Thymus (tissue), 11 donors: ENCODE data around the gene CAPN11. TPM values are rescaled to one million over a fixed set of nuclear protein-coding genes. Genes with fewer than 3 reads are reported as not detected.

ENCODE experiments used
- DNase-seq, 9 donors: peaks; one replicate each; pipeline ENCODE4 v3.0.0-alpha.2; 2013; ENCODE audit warnings: low spot score in 9 of 9, low read depth in 6 of 9, missing footprints in 1 of 9
- H3K27ac ChIP-seq, 2 donors: one replicate each; pipeline ENCODE4 v1.5.1; 2013; ENCODE audit warnings: control low read depth in 1 of 2, low read depth in 1 of 2, low read length in 1 of 2, mild to moderate bottlenecking in 1 of 2, moderate library complexity in 1 of 2
- H3K27me3 ChIP-seq, 2 donors: one replicate each; pipeline ENCODE4 v1.5.1; 2013; ENCODE audit warnings: low read length in 1 of 2; ENCODE audit not compliant: control insufficient read depth in 2 of 2, insufficient read depth in 1 of 2
- H3K36me3 ChIP-seq, 2 donors: one replicate each; pipeline ENCODE4 v1.5.1; 2013; ENCODE audit warnings: low read length in 1 of 2, mild to moderate bottlenecking in 1 of 2, moderate library complexity in 1 of 2; ENCODE audit not compliant: control insufficient read depth in 2 of 2, insufficient read depth in 2 of 2
- H3K4me1 ChIP-seq, 2 donors: one replicate each; pipeline ENCODE4 v1.5.1; 2013; ENCODE audit warnings: low read length in 2 of 2; ENCODE audit not compliant: control insufficient read depth in 2 of 2, insufficient read depth in 2 of 2
- H3K4me3 ChIP-seq, 2 donors: one replicate each; pipeline ENCODE4 v1.5.1; 2013; ENCODE audit warnings: low read length in 2 of 2, control low read depth in 1 of 2, mild to moderate bottlenecking in 1 of 2
- H3K9me3 ChIP-seq, 2 donors: one replicate each; pipeline ENCODE4 v1.5.1; 2013; ENCODE audit warnings: low read length in 1 of 2, mild to moderate bottlenecking in 1 of 2; ENCODE audit not compliant: control insufficient read depth in 2 of 2, insufficient read depth in 1 of 2
- WGBS: extraction: QIAGEN DNeasy Blood & Tissue Kit; methylation state at CpG from one replicate; pipeline ENCODE4 v1.1.7; 2013; 5-methylcytosine and 5-hydroxymethylcytosine counted together
- polyA plus RNA-seq: library from polyadenylated mRNA; stranded (reverse); fragments of 200-250 nt; gene quantifications from one replicate; pipeline ENCODE4 v1.2.3, GENCODE V29; 2013
- total RNA-seq: library from RNA; stranded (reverse); fragments of 120-200 nt; gene quantifications from one replicate; pipeline ENCODE4 v1.2.4, GENCODE V29; 2013
- donor health status: healthy.

The CAPN11 gene
- total and polyA plus RNA-seq, 2 donors = 1.0 to 3.5 TPM

DNA sequence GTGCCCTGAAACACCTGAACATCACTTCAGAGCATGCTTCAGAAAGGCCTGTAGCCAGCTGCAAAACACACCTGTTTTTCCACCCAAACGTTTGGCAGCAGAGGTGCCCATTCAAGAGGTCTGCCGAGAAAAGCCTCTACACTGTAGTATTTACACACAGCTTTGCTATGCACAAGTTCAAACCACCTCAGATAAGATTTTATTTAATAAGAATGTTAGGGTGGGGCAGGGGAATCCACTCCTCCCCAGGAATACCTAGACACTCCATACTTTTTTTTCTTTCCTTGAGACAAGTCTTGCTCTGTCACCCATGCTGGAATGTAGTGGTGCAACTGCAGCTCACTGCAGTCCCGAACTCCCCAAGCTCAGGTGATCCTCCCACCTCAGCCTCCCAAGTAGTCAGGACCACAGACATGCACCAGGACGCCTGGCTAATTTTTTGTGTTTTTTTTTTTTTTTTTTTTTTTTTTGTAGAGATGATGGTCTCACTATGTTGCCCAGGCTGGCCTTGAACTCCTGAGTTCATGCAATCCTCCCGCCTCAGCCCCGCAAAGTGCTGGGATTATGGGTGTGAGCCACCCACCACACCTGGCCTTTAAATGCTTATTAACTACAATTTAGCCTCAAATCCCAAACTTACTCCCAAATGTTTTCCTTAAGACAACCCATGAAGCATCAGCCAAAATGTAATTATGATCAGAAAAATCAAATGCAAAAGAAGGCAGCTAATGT, 41.1 kb upstream of the CAPN11 start:
- peak overlapping the region in 1 of 2 donors; percentile 1 for H3K27ac ChIP-seq
- WGBS = 79% methylated on average over 6 of the region's 6 CpGs
- peak in 4 of 9 donors; percentile 37 to 64 (median 47) for DNase-seq

DNA sequence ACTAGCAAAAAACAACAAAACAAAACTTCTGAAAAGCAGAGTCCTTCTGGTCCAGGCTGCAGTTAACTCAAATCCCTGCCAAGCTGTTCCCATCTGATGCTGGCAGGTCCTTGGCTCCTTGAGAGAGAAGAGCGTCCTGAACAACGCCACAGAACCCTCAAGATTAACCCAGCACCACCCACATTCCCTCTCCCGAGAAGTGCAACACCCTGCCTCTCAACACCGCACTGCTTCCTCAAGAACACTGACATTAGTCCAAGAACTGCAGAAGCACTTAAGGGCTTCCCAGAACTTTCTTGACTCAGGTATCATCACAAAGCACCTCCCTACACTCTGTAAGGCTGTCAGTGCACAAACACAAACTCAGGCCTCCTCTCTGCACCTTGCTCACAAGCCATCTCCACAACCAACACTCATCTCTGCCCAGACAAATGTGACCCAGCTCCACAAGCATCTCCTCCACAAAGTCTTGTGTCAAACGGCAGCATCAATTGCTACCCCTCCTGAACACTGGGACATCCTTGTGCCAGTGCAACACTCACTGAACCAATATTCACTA, 38.8 kb upstream of the CAPN11 start:
- H3K36me3 ChIP-seq = peaks cover 8 to 22% of the 10 kb centered on the region in 2 donors
- H3K27ac ChIP-seq = no peak overlapping the region
- no peaks in the 10 kb centered on the region for H3K27me3 ChIP-seq
- H3K4me3 ChIP-seq = no peak overlapping the region
- 87% methylated on average over 5 of the region's 5 CpGs for WGBS
- H3K4me1 ChIP-seq = peaks cover 38 to 48% of the 10 kb centered on the region in 2 donors
- no peaks in the 10 kb centered on the region for H3K9me3 ChIP-seq
- no peak for DNase-seq

More for the DNA sequence above, 41.1 kb upstream of the CAPN11 start:
- Histone ChIP-seq H3K9me3 (no peaks in the 10 kb centered on the region), H3K36me3 (peaks cover 23 to 35% of the 10 kb centered on the region in 2 donors), H3K4me3 (no peak overlapping the region), H3K27me3 (no peaks in the 10 kb centered on the region), H3K4me1 (peaks cover 25 to 29% of the 10 kb centered on the region in 2 donors)

DNA sequence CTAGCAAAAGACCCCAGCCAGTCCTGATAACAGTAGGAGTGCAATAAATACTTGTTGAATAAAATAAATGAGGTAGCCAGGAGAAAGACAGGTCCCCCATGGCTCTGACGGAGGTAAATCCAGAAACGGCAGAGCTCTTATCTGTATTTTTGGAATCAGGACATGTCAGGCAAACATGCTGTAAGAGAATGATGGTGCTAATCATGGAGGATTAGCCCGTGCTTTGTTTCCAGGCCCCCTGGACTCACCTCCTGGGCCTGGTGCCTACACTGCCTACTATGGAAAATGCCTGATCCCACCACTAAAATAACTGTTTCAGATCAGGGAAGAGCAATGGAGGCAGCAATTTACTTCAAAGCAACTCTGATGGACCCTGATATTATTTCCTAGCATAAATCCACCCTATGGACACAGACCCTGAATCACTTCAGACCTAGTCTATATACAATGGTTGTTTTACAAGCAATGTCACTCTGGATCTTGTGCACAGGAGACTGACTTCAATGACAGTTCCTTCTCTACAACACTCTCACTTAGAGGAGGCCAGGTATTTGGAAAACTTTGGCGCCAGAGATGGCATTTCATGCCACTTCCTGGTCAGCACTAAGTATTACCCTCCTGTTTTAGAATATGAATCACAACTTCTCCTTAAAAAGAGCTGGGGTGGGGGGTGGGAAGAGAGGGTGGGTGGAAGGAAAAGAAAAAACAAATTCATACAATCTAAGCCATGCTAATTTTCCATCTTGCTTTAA, 37.8 kb upstream of the CAPN11 start:
- WGBS = 97% methylated on average over 4 of the region's 4 CpGs
- Histone ChIP-seq H3K4me1 (peaks cover 32 to 54% of the 10 kb centered on the region in 2 donors), H3K4me3 (no peak overlapping the region), H3K9me3 (no peaks in the 10 kb centered on the region), H3K27ac (no peak overlapping the region), H3K36me3 (peaks cover 0 to 14% of the 10 kb centered on the region in 2 donors), H3K27me3 (no peaks in the 10 kb centered on the region)
- DNase-seq = no peak

DNA sequence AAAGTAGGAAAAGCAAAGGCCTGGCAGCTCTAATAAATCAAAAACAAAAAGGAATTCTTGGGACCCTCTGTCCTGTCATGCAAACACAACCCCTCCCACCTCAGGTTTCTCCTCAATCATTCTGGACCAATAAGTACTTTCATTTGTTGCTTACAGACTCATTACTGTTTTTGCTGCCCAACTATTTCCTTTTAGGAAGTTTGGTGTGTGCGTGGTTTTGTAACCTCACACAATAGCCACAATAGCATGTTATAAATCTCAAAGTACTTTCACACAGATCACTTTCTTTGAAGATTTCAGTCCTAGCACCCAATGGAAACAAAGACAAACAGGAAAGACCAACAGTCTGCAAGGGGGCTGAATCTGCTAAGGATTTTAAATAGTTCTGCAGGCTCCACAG, 35.8 kb upstream of the CAPN11 start:
- peaks cover 0 to 7% of the 10 kb centered on the region in 2 donors for H3K36me3 ChIP-seq
- peak in 2 of 9 donors; percentile 20 to 52 for DNase-seq
- peak overlapping the region in 1 of 2 donors; percentile 4 for H3K4me3 ChIP-seq
- peak overlapping the region in 1 of 2 donors; percentile 40 for H3K27ac ChIP-seq
- H3K4me1 ChIP-seq = peaks cover 23 to 44% of the 10 kb centered on the region in 2 donors
- 6% methylated on average over 1 of the region's 1 CpG for WGBS
- peaks cover 0 to 2% of the 10 kb centered on the region in 2 donors for H3K27me3 ChIP-seq
- no peaks in the 10 kb centered on the region for H3K9me3 ChIP-seq

DNA sequence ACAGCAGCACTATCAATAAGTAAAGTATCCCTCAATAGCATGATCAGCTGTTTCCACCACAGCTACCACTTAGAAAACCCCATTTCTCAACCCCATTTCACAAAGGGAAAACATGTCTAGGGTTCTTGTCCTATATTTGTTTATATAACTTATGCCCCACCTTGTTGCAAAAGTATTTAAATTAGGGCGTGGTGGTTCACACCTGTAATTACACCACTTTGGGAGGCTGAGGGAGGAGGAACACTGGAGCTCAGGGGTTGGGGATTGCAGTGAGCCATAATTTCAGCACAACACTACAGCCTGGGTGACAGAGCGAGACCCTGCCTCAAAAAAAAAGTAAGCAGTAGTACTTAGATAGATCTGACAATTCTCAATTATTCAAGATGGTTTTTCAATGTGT, 35.1 kb upstream of the CAPN11 start:
- Histone ChIP-seq H3K27me3 (peaks cover 0 to 9% of the 10 kb centered on the region in 2 donors), H3K4me3 (no peak overlapping the region), H3K4me1 (peaks cover 29 to 50% of the 10 kb centered on the region in 2 donors), H3K27ac (peak overlapping the region in 1 of 2 donors; percentile 40), H3K36me3 (peaks cover 0 to 7% of the 10 kb centered on the region in 2 donors), H3K9me3 (peaks cover 0 to 4% of the 10 kb centered on the region in 2 donors)
- no peak for DNase-seq
- WGBS = 95% methylated on average over 2 of the region's 2 CpGs

DNA sequence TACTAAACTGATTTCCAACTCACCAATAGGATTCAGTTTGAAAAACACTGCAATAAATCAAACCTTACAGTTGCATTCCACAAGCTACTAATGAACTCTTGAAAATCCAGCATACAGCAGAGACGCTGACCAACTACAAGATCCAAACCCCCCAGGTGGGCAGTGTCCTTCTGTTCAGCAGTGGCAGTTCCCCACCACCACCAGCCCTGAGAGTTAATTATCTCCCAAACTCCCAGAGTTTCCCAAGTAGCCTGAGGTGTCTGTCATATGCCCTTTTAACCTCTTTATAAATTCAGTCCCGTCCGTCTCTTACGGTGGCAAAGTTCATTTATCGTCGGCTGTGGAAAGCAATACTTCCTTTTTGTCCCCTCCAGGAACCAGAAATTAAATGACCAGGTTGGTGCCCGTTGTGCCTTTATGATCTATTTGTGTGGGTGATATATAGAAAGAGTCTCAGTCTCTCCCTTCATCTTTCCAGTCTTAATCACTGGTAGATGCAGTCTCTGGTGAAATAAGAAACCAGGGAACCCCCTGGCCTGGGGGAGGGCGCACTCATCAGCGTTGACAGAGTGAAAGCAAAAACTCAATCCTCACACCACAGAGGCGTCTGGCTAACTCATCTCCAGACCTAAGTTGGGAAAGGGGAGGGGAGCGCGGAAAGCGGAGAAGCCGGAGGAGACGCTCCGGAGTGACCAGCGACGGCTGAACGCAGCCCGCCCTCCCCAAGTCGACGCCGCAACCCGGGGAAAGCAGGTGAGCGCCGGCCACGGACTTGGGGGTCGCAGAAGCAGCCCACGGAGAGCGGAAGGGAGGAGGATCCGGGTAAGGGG, 32.1 kb upstream of the CAPN11 start:
- peaks cover 30 to 51% of the 10 kb centered on the region in 2 donors for H3K4me1 ChIP-seq
- peak overlapping the region; percentile 83 to 89 for H3K27ac ChIP-seq
- H3K36me3 ChIP-seq = peaks cover 0 to 7% of the 10 kb centered on the region in 2 donors
- peak overlapping the region; percentile 81 to 95 for H3K4me3 ChIP-seq
- 5% methylated on average over 31 of the region's 31 CpGs for whole genome bisulfite sequencing
- H3K9me3 ChIP-seq = peaks cover 0 to 6% of the 10 kb centered on the region in 2 donors
- H3K27me3 ChIP-seq = peaks cover 0 to 11% of the 10 kb centered on the region in 2 donors
- DNase-seq = peak in 5 of 9 donors; percentile 28 to 72 (median 47)

DNA sequence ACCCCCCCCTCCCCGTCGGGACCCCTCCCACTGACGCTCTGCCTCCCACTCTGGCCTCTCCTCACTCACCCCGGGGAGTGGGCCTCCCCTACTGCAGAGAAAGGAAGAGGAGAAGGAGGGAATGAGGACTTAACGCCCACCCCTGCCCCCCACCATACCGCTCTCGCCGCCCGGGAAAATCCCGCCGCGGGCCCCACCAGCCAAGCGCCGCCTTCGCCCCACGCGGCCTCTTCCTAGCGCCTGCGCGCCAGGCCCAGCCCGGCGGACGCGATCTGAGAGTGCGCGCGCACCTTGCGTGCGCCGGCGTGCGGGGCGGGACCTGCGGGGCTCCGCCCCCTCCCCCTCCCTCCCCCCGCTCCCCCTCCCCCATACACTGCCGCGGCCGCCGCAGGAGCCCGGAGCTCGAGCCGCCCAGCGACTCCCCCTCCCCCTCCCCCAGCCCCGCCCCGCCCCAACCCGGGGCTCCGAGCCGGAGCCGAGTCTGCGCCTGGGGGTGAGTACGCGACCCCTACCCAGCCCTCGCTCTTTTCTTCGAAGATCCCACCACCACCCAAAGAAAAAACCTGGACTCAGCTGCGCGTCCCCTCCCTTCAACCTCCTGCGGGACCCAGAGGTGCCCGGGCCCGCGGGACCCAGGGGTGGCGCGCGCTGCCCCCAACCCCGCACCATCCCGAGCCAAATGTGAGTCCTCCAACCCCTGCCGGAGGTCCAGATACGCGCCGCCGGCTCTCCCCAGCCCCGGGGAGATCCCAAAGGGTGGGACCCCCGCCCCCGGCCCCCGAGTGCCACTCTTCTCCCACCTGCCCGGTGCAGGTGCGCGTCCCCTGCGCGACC, 31.2 kb upstream of the CAPN11 start, which contains the start of the genes MRPL14 and TMEM63B:
Gene MRPL14, minus strand, starts transcription at position 267 of the 834 bp plus-strand sequence. CDS start 10,841 bp downstream, outside the sequence.
Gene TMEM63B, plus strand, starts transcription at position 369 of the 834 bp plus-strand sequence. CDS start 7,031 bp downstream, outside the sequence.
- peak in 8 of 9 donors; percentile 74 to 94 (median 84) for DNase-seq
- H3K27me3 ChIP-seq = peaks cover 0 to 11% of the 10 kb centered on the region in 2 donors
- WGBS = under 1% methylated on average over 78 of the region's 80 CpGs
- peaks cover 30 to 50% of the 10 kb centered on the region in 2 donors for H3K4me1 ChIP-seq
- H3K36me3 ChIP-seq = peaks cover 0 to 7% of the 10 kb centered on the region in 2 donors
- H3K9me3 ChIP-seq = peaks cover 0 to 6% of the 10 kb centered on the region in 2 donors
- H3K27ac ChIP-seq = peak within 1 kb of the TSS; percentile 83 to 89
- H3K4me3 ChIP-seq = peak within 1 kb of the TSS; percentile 88 to 95
